Right atrium auricular region (tissue), 2 donors: ENCODE data around the gene DLG5. TPM values are rescaled to one million over a fixed set of nuclear protein-coding genes. Genes with fewer than 3 reads are reported as not detected.

ENCODE experiments used
- DNase-seq: peaks from one replicate; pipeline ENCODE4 v3.0.0-alpha.2; 2019; ENCODE audit warnings: low spot score
- H3K27ac ChIP-seq, 2 donors: fragments of 200-600 bp; sonication (generic); 1 replicate in 1 of 2; 2 replicates in 1 of 2; pipeline ENCODE4 v1.5.1; 2016 to 2019
- H3K27me3 ChIP-seq, 2 donors: fragments of 200-600 bp; sonication (generic); one replicate each; pipeline versions ENCODE4 v1.5.1 to v1.6.0; 2017 to 2019
- H3K36me3 ChIP-seq: fragments of 200-600 bp; sonication (generic); one replicate; pipeline ENCODE4 v1.5.1; 2016
- H3K4me1 ChIP-seq, 2 donors: fragments of 200-600 bp; sonication (generic); one replicate each; pipeline versions ENCODE4 v1.5.1 to v1.6.0; 2017 to 2019
- H3K4me3 ChIP-seq, 2 donors: fragments of 200-600 bp; sonication (generic); 1 replicate in 1 of 2; 2 replicates in 1 of 2; pipeline ENCODE4 v1.5.1; 2017 to 2019; ENCODE audit warnings: mild to moderate bottlenecking in 1 of 2, moderate library complexity in 1 of 2
- H3K9me3 ChIP-seq, 2 donors: fragments of 200-600 bp; sonication (generic); one replicate each; pipeline ENCODE4 v1.5.1; 2019
- total RNA-seq, 2 donors: library from RNA; depleted of rRNA; stranded (reverse); fragments of >200 nt; gene quantifications; one replicate each; pipeline ENCODE4 v1.1.0, GENCODE V29; 2016
- TF ChIP-seq, protein P1 (sequence below), 2 donors: fragments of 200-600 bp; sonication (generic); IDR thresholded peaks; one replicate each; pipeline ENCODE4 v1.5.1; 2019; ENCODE audit warnings: antibody characterized with exemption in 2 of 2

The DLG5 gene
- total RNA-seq, 2 donors from 2014 or later, result 10.5 to 20.4 TPM

DNA sequence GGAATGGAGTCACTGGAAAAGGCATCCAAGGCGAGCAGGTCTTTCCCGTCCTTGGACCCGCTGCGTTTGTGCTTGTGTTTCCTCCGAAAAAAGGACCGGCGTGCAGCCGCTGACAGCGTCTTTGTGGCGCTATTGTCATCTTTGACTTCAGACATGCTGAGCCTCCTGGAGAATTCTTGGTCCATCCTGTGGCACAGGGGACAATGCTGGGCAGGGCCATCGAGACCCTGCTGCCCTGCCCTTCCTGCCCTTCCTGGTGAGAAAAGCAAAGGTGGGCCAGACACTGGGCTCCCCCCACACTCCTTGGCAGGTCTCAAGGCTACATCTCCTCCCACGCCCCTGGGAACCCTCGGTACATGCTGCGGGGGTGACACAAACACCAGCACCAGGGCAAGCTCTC, 120.9 kb downstream of the DLG5 start:
- H3K4me1 ChIP-seq, result no peaks in the 10 kb centered on the region
- DNase-seq, result no peak
- no peaks in the 10 kb centered on the region for H3K27me3 ChIP-seq
- no peak overlapping the region for H3K27ac ChIP-seq
- TF ChIP-seq, protein P1, sequence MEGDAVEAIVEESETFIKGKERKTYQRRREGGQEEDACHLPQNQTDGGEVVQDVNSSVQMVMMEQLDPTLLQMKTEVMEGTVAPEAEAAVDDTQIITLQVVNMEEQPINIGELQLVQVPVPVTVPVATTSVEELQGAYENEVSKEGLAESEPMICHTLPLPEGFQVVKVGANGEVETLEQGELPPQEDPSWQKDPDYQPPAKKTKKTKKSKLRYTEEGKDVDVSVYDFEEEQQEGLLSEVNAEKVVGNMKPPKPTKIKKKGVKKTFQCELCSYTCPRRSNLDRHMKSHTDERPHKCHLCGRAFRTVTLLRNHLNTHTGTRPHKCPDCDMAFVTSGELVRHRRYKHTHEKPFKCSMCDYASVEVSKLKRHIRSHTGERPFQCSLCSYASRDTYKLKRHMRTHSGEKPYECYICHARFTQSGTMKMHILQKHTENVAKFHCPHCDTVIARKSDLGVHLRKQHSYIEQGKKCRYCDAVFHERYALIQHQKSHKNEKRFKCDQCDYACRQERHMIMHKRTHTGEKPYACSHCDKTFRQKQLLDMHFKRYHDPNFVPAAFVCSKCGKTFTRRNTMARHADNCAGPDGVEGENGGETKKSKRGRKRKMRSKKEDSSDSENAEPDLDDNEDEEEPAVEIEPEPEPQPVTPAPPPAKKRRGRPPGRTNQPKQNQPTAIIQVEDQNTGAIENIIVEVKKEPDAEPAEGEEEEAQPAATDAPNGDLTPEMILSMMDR (IDR thresholded peaks at IDR 0.05), result no peak
- H3K9me3 ChIP-seq, result no peaks in the 10 kb centered on the region
- peaks cover 60% of the 10 kb centered on the region for H3K36me3 ChIP-seq
- H3K4me3 ChIP-seq, result no peak overlapping the region

DNA sequence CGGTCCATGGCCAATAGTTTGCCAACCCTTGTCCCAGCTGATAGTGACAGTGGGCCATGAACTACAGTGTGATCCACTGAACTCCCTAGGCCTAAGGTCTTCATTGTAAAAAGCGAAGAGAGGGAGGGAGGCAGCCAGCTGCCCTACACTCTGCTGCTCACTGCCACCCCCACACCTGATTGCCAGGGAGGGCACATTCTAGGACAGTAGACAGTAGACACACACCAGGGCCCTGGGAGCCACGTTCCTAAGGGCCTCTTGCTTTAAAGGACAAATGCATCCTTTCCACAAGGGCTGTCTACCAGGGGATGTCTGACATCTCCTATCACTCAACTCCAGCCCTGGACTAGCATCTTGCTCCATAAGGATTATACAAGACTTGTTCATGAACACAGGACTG, 122.2 kb downstream of the DLG5 start:
- TF ChIP-seq, protein P1 (IDR thresholded peaks at IDR 0.05), result no peak
- DNase-seq, result no peak
- no peak overlapping the region for H3K4me3 ChIP-seq
- no peak overlapping the region for H3K27ac ChIP-seq
- no peaks in the 10 kb centered on the region for H3K9me3 ChIP-seq
- H3K36me3 ChIP-seq, result peaks cover 55% of the 10 kb centered on the region
- no peaks in the 10 kb centered on the region for H3K4me1 ChIP-seq
- H3K27me3 ChIP-seq, result no peaks in the 10 kb centered on the region

DNA sequence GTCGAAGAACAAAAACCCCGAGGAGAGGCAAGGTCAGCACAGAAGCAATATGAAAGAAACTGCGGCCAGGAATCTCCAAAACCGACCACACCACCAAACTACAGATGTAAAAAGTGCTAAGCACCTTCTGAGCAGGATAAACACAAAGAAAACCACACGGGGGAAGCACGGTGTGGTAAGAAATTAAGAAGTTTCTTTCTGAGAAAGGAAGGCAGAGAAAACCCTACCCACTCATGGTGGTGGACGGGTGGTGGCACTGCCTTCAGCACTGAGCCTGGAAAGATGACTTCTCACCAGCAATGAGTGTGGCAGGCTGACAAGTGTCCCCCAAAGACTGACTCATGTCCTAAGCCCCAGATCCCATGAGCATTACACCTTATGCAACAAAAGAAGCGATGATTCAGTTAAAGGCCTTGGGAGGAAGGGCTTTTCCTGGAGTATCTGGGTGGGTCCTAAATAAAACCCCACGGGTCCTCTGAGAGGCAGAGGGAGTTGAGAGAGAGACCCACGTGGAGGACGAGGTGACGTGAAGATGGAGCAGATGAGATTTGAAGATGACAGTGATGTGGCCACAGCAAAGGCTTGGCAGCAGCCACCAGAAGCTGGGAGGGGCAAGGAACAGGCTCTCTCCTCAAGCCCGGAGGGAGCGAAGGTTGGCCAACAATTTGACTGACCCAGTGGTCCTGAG, 124.9 kb downstream of the DLG5 start:
- Histone ChIP-seq H3K27ac (no peak overlapping the region), H3K36me3 (peaks cover 43% of the 10 kb centered on the region), H3K27me3 (no peaks in the 10 kb centered on the region), H3K4me3 (no peak overlapping the region), H3K9me3 (no peaks in the 10 kb centered on the region), H3K4me1 (no peaks in the 10 kb centered on the region)
- no peak for DNase-seq
- TF ChIP-seq, protein P1 (IDR thresholded peaks at IDR 0.05), result no peak

DNA sequence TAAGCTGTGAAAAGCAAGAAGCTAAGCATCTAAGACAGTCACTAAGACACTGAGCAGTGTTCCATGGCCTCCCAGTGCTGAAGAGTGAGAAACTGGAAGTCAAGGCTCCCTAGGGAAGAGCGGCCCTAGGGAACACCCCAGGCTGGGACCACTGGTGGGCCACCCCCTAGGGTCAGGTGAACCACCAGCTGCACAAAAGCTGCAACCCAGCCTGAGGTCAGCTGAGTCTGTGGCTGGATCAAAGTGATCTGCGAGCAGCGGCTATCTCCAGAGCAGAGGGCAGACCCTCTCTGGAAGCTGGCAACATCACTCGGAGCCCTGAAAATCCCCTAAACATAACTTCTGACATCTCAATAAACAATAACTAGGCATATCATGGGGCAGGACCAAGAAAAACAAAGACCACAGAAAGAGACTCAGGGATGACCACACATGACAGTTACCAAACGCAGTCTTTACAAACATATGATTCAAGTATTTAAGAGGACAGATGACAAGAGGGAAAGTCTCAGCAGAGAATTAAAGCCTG, 125.8 kb downstream of the DLG5 start:
- DNase-seq, result no peak
- no peak overlapping the region for H3K27ac ChIP-seq
- H3K9me3 ChIP-seq, result no peaks in the 10 kb centered on the region
- H3K4me3 ChIP-seq, result no peak overlapping the region
- peaks cover 39% of the 10 kb centered on the region for H3K36me3 ChIP-seq
- no peaks in the 10 kb centered on the region for H3K4me1 ChIP-seq
- TF ChIP-seq, protein P1 (IDR thresholded peaks at IDR 0.05), result no peak
- no peaks in the 10 kb centered on the region for H3K27me3 ChIP-seq

DNA sequence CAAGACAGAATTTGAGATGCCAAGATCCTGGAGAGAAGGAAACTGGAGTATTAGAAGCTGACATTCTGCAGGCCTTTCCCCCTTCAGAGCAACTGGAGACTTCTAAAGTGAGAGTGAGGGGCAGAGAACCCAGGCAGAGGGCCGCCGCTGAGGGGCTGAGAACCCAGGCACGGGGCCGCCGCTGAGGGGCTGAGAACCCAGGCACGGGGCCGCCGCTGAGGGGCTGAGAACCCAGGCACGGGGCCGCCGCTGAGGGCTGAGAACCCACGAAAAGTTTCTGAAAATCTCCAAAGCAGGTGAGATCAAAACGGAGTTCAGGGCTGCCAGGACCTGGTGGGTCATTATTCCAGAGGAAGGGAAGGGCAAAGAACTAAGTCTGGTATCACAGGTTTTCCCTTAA, 126.2 kb downstream of the DLG5 start:
- Histone ChIP-seq H3K27me3 (no peaks in the 10 kb centered on the region), H3K36me3 (peaks cover 39% of the 10 kb centered on the region), H3K4me1 (no peaks in the 10 kb centered on the region), H3K4me3 (no peak overlapping the region), H3K9me3 (no peaks in the 10 kb centered on the region), H3K27ac (no peak overlapping the region)
- DNase-seq, result no peak
- TF ChIP-seq, protein P1 (IDR thresholded peaks at IDR 0.05), result no peak

DNA sequence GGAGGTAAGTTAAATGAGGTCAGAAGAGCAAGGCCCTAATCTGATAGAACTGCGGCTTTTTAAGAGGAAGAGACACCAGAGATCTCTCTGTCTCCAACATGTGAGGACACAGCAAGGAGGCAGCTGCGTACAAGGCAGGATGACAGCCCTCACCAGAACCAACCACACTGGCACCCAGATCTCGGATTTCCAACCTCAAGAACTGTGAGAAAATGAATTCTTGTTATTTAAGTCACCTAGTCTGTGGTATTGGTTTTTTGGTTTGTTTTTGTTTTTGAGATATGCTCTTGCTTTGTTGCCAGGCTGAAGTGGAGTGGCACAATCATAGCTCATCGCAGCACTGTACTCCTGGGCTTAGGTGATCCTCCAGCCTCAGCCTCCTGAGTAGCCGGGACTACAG, 127.2 kb downstream of the DLG5 start:
- no peaks in the 10 kb centered on the region for H3K27me3 ChIP-seq
- no peak for DNase-seq
- TF ChIP-seq, protein P1 (IDR thresholded peaks at IDR 0.05), result no peak
- H3K27ac ChIP-seq, result no peak overlapping the region
- H3K4me3 ChIP-seq, result no peak overlapping the region
- peaks cover 38% of the 10 kb centered on the region for H3K36me3 ChIP-seq
- H3K4me1 ChIP-seq, result no peaks in the 10 kb centered on the region
- no peaks in the 10 kb centered on the region for H3K9me3 ChIP-seq
